Activated naive CD4-positive, alpha-beta T cell treated with anti-CD3 and anti-CD28 coated beads, Interleukin-2, amount 10 ng/mL, durations not matched to agents 7 days and 5 days (primary cell): ENCODE measurements around the gene FBH1.
"Not testable (repeated sequence)": the region's sequence is repeated elsewhere in the genome, so short reads cannot be mapped to it uniquely, and the experiment has no call there.

Experiments
- CTCF ChIA-PET: fragments of 350-600 bp; sonication (Branson Sonifier 250); formaldehyde crosslinking; loops from one replicate; lab custom pipeline; 2021; ENCODE audit warnings: antibody characterized with exemption; lab: Charles Lee
- DNase-seq: peaks from one replicate; pipeline ENCODE4 v3.0.0-alpha.2; 2020
- H3K27ac Mint-ChIP-seq: one replicate; pipeline ENCODE4 v1.8.0; 2021; ENCODE audit warnings: mild to moderate bottlenecking, moderate library complexity, mixed read lengths
- H3K27me3 Mint-ChIP-seq: one replicate; pipeline ENCODE4 v1.8.0; 2021; ENCODE audit warnings: mild to moderate bottlenecking, mixed read lengths
- H3K36me3 Mint-ChIP-seq: one replicate; pipeline ENCODE4 v1.8.0; 2021; ENCODE audit warnings: mixed read lengths
- H3K4me1 Mint-ChIP-seq: one replicate; pipeline ENCODE4 v1.8.0; 2021; ENCODE audit warnings: mixed read lengths
- H3K4me3 Mint-ChIP-seq: one replicate; pipeline ENCODE4 v1.8.0; 2021; ENCODE audit warnings: mild to moderate bottlenecking, moderate library complexity, mixed read lengths
- H3K9me3 Mint-ChIP-seq: one replicate; pipeline ENCODE4 v1.8.0; 2021; ENCODE audit warnings: mixed read lengths

The FBH1 gene

DNA sequence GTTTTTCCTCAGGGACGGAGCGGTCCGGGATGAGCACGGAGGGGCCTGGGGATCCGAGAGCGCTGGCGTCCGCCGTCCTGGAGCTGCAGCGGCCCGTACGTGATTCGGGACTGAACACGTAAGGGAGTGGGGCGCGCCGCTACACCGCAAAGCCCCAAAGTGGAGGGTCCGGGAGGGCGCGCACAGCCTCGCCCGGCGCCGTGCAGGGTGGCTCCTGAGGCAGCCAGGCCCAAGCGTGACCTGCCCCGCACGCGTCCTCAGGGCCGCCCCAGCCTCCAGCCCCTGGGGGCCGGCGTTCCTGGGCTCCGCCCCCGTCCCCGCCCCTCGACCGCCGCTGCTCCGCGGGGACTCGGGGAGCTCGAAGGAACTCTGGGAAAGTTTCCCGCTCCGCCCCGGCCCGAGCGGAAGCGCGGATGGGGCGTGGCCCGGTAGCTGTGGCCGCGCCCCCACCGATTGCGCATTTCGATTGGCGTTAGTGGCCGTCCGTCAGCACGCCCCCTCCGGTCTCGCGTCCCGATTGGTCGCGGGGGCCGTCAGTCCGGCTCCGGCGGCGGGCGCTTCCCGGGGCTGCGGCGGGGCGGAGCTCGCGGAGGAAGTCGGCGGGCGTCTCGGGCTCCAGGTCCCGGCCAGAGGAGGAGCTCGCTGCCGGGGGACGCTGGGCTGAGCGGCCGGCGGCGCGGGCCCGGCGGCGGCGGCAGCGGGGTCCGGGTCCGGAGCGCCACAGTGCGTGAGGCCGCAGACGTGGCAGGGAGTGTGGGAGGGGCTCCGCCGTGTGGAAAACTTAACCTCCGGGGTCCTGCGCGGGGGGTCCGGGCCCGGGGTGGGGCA, at the start of gene FBH1, which contains the start of gene ANKRD16:
Gene FBH1 (plus strand): TSS at position 620 of the 828 bp plus-strand sequence. CDS start 103 bp downstream, at position 723.
Gene ANKRD16 (minus strand): TSS at position 270 of the 828 bp plus-strand sequence. CDS start 539 bp downstream, outside the sequence.
- H3K4me1 Mint-ChIP-seq, result peaks cover 54% of the 10 kb centered on the region
- peak; percentile 97 for DNase-seq
- peaks cover 39% of the 10 kb centered on the region for H3K36me3 Mint-ChIP-seq
- CTCF ChIA-PET, result interaction anchor here (0.5 kb wide), 1 partner anchor 93 kb away, joined by 4 read pairs; no protein-coding TSS in a partner anchor
- H3K27me3 Mint-ChIP-seq, result no peaks in the 10 kb centered on the region
- peak within 1 kb of the TSS; percentile 90 for H3K4me3 Mint-ChIP-seq
- no peaks in the 10 kb centered on the region for H3K9me3 Mint-ChIP-seq
- H3K27ac Mint-ChIP-seq, result peak within 1 kb of the TSS; percentile 82

DNA sequence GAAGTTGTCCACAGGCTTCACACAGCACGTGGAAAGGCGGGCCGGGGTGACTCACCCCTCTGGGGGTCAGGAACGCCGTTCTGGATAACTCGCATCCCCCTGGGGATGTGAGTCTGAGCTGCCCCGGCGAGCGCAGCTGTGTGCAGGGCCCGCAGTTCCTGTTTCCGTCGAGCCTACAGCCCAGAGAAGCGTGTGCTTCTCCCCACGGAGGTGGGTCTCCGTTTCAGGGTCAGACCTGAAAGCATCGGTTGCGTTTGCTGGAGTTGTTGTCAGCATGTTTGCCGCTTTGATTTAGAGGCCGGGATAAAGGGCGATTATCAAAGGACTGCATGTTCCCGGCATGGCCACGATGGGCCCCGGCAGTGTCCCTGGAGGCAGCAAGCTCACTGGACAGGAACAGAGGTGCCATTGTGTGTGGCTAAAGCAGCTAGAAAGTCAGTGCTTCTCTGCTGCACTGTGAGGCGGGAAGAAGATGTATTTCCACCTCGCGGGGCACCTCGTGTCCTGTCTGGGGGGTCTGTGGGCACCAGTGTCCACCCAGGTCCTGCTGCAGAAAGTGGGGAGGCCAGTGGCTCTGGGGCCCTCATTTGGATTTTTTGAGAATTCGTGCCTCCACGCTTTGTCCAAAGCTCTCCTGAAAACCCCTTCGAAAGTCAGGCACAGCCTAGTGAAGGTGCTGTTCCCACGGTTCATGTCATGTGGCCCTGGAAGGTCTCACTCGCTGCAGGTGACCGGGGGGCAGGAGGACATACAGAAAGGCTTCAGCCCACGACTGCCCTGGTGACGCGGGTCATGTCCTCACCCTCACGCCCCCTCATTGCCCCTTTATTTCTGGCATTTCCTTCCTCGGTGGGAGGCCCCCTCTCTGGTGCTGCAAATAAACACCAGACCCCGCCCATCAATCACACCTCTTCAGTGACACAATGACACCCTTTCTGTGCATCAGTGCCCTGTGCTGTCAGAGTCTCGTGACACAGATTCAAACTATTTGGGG, 49.4 kb upstream of the FBH1 start:
- no peaks in the 10 kb centered on the region for H3K36me3 Mint-ChIP-seq
- DNase-seq, result no peak
- H3K27me3 Mint-ChIP-seq, result peaks cover 19% of the 10 kb centered on the region
- H3K4me3 Mint-ChIP-seq, result no peak overlapping the region
- CTCF ChIA-PET, result interaction anchor here (0.6 kb wide), 1 partner anchor 117 kb away, joined by 3 read pairs; no protein-coding TSS in a partner anchor
- no peaks in the 10 kb centered on the region for H3K4me1 Mint-ChIP-seq
- H3K27ac Mint-ChIP-seq, result peak overlapping the region; percentile 19
- no peaks in the 10 kb centered on the region for H3K9me3 Mint-ChIP-seq

DNA sequence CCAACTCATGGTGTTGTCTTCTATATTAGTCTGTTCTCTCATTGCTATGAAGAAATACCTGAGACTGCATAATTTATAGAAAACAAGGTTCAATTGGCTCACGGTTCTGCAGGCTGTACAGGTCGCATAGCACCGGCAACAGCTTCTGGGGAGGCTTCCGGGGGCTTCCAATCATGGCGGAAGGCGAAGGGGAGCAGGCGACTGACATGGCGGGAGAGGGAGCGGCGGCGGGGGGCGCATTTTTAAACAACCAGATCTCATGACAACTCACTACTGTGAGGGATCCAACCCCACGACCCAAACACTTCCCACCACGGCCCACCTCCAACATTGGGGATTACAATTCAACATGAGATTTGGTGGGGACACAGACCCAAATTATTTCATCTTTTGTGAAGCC, 48.1 kb upstream of the FBH1 start:
- no peak for DNase-seq
- Mint-ChIP-seq H3K4me1 (no peaks in the 10 kb centered on the region), H3K27ac (no peak overlapping the region), H3K4me3 (no peak overlapping the region), H3K27me3 (peaks cover 18% of the 10 kb centered on the region), H3K36me3 (no peaks in the 10 kb centered on the region), H3K9me3 (no peaks in the 10 kb centered on the region)
- CTCF ChIA-PET, result no interaction called here

DNA sequence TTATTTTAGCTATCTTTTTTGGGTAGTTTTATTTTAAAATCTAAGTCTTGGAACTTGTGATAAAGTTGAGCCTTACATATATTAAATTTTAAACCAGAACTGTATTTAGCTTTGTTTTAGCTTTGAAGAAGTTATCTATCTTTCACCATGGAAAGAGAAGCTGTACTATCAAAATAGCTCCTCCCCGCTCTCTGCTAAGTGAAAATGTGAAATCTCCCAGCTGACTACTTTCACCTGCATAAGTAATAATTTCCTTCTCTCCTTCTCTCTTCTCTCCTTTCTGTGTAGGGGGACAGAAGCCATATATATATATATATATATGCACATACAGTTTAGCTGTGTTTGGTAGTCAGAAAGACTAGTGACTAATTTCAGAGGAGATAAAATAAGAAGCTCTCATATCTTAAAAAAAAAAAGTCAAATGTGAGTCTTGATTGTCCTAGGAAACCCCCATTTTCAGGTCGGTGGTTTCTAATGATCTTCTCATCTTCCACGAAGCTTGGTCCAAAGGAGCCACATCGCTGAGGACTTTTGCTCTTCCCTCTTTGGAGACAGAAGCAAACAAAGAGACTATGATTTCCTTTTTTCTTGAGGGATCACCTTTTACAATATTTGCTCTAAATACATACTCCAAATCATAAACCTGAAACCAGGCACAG, 46.2 kb upstream of the FBH1 start:
- Mint-ChIP-seq H3K36me3 (no peaks in the 10 kb centered on the region), H3K4me3 (no peak overlapping the region), H3K4me1 (no peaks in the 10 kb centered on the region), H3K27ac (no peak overlapping the region), H3K27me3 (peaks cover 18% of the 10 kb centered on the region), H3K9me3 (no peaks in the 10 kb centered on the region)
- CTCF ChIA-PET, result interaction anchor here (0.7 to 1.8 kb wide), 3 partner anchors 9 to 407 kb away, joined by 3 to 7 read pairs (median 4); no protein-coding TSS in a partner anchor
- DNase-seq, result no peak

DNA sequence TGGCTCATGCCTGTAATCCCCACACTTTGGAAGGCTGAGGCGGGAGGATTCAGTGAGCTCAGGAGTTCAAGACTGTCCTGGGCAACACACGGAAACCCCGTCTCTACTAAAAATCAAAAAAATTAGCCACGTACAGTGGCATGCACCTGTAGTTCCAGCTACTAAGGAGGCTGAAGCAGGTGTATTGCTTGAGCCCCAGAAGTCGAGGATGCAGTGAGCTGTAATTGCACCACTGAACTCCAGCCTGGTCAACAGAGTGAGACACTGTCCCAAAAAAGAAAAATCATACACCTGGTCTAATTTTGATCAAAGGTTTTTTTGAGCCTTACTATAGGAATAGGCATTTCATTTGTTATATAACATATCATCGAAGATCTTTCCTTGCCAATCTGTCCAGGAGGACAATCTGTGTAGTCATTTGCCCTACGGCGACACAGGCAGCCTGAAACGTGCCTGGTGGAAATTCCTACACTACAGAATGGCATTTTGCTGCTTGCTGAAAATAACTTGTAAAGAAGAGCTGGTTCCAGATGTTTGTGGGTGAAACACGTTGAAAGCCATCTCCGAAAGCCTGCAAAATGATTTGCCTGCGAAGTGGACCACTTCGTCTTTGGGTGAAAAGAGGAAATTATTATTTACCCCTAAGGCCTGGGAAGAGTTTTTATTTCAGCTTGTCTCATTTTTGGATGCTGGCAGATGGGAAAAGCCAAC, 45.5 kb upstream of the FBH1 start:
- H3K4me3 Mint-ChIP-seq, result no peak overlapping the region
- DNase-seq, result no peak
- no peaks in the 10 kb centered on the region for H3K36me3 Mint-ChIP-seq
- no peaks in the 10 kb centered on the region for H3K4me1 Mint-ChIP-seq
- H3K9me3 Mint-ChIP-seq, result no peaks in the 10 kb centered on the region
- CTCF ChIA-PET, result interaction anchor here (0.7 to 1.8 kb wide), 3 partner anchors 10 to 408 kb away, joined by 3 to 7 read pairs (median 4); no protein-coding TSS in a partner anchor
- H3K27me3 Mint-ChIP-seq, result peaks cover 15% of the 10 kb centered on the region
- no peak overlapping the region for H3K27ac Mint-ChIP-seq

DNA sequence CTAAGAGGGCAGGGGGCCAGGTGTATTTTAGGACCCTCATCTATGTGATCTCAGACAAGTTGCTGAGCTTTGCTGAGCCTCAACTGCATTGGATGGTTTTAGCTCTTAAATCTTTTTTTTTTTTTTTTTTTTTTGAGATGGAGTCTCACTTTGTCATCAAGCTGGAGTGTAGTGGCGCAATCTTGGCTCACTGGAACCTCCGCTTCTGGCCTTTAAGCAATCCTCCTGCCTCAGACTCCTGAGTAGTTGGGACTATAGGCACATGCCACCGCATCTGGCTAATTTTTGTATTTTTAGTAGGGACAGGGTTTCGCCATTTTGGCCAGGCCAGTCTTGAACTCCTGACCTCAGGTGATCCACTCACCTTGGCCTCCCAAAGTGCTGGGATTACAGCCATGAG, 43.4 kb upstream of the FBH1 start:
- CTCF ChIA-PET, H3K9me3 Mint-ChIP-seq, DNase-seq, H3K36me3 Mint-ChIP-seq, H3K27me3 Mint-ChIP-seq, H3K4me3 Mint-ChIP-seq, H3K27ac Mint-ChIP-seq, H3K4me1 Mint-ChIP-seq: not testable (repeated sequence)

DNA sequence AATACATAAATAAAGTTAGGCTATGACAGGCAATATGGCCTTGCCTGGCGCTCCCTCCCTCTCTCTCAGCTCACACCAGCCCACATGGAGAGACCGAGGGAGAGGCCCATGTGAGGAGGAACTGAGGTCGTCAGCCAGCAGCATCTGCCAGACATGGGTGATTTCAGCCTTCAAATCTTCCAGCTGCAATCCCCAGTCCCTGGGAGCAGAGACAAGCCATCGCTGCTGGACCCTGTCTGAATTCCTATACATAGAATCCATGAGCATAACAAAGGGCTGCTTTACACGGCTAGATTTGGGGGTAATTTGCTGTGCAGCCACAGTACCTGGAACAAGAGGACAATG, 35.9 kb upstream of the FBH1 start:
- DNase-seq, result no peak
- H3K27me3 Mint-ChIP-seq, result peaks cover 15% of the 10 kb centered on the region
- H3K36me3 Mint-ChIP-seq, result no peaks in the 10 kb centered on the region
- H3K4me3 Mint-ChIP-seq, result no peak overlapping the region
- H3K9me3 Mint-ChIP-seq, result no peaks in the 10 kb centered on the region
- CTCF ChIA-PET, result no interaction called here
- H3K27ac Mint-ChIP-seq, result no peak overlapping the region
- no peaks in the 10 kb centered on the region for H3K4me1 Mint-ChIP-seq

DNA sequence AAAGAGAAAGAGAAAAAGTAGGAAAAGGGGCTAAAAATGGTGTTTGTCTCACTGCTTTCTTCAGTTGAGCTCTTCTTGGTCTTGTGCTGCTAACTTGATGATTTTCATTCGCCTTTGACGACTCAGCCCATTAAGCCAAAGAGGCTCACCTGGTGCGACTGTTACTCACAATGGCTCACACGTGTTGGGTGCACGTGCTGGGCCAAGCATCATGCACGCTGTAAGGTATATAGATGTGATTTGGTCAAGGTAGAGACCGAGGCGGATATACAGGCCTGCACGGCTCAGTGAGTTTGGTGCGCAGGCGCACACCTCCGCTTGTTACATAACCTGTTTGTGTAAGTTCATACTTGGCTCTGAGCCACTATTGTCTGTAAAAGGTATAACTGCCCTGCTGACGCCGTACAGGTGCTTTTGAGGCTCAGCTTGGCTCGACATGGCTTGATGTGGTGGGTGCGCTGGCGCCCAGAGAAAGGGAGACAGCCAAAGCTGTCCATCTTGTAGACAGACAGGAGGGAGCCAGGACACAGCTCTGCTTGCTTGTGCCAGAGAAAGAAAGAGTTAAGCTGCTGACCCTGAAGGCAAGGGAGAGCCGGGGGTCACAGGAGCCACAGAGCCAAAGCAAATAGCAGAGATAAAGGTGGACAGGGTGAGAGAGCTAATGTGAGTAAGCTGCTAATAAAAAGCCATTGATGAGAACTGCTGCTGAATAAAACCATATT, 33.9 kb upstream of the FBH1 start:
- Mint-ChIP-seq H3K27me3 (peaks cover 15% of the 10 kb centered on the region), H3K9me3 (no peaks in the 10 kb centered on the region), H3K4me1 (no peaks in the 10 kb centered on the region), H3K4me3 (no peak overlapping the region), H3K36me3 (no peaks in the 10 kb centered on the region), H3K27ac (no peak overlapping the region)
- no peak for DNase-seq
- CTCF ChIA-PET, result no interaction called here

DNA sequence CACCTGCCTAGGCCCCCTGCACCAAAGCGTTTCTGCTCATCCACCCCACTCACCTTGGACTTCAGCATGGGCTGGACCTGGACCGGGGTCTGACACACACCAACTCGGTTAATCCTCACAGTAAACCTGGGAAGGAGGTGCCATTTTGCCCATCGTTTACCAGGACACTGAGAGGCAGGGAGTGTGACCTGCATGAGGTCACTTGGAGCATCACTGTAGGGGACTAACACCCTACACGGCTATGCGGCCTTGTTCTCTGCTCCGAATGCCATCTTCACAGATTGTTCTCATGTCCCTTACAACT, 33.4 kb upstream of the FBH1 start:
- Mint-ChIP-seq H3K4me1 (no peaks in the 10 kb centered on the region), H3K36me3 (no peaks in the 10 kb centered on the region), H3K9me3 (no peaks in the 10 kb centered on the region), H3K4me3 (no peak overlapping the region), H3K27ac (no peak overlapping the region), H3K27me3 (peaks cover 15% of the 10 kb centered on the region)
- DNase-seq, result no peak
- CTCF ChIA-PET, result no interaction called here

DNA sequence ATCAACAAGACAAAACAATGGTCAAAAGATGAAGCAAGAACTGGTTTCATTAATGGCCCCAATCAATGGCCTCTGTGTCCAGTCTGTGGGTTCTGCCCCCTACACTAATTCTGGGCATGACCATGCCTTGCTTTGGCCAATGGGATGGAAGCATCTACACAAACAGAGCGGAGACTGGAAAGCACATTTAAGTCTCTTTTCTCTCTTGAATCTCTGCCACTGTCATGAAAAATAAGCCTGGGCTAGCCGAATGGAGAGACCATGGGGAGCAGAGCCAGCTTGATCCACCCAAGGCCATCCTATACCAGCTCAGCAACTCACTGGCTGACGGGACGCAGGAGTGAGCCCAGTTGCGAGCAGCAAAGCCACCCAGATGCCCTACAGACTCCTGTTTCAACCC, 31.2 kb upstream of the FBH1 start:
- Mint-ChIP-seq H3K4me1 (no peaks in the 10 kb centered on the region), H3K27me3 (peaks cover 11% of the 10 kb centered on the region), H3K9me3 (no peaks in the 10 kb centered on the region), H3K27ac (no peak overlapping the region), H3K36me3 (no peaks in the 10 kb centered on the region), H3K4me3 (no peak overlapping the region)
- DNase-seq, result no peak
- CTCF ChIA-PET, result interaction anchor here (0.6 kb wide), 1 partner anchor 1874 kb away, joined by 3 read pairs; no protein-coding TSS in a partner anchor

DNA sequence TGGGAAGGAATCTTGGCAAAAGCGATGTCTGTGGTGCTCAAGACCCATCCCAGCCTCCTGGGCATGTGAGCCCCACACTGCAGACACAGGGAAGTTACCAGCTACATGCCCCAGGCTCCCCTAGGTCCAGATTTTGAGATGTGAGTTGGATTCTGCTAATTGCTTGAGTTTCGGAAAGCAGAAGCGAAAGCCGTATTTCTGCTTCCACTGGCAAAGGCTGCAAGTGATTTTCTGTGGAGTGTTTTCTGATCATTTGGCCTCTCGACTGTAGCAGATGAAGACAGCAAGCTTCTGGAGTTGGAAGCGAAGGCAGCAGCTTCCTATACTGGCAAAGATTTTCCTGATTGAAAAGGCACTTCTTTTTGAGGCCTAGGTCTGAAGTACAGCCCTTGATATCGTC, 30.0 kb upstream of the FBH1 start:
- Mint-ChIP-seq H3K27ac (no peak overlapping the region), H3K9me3 (no peaks in the 10 kb centered on the region), H3K4me1 (no peaks in the 10 kb centered on the region)

DNA sequence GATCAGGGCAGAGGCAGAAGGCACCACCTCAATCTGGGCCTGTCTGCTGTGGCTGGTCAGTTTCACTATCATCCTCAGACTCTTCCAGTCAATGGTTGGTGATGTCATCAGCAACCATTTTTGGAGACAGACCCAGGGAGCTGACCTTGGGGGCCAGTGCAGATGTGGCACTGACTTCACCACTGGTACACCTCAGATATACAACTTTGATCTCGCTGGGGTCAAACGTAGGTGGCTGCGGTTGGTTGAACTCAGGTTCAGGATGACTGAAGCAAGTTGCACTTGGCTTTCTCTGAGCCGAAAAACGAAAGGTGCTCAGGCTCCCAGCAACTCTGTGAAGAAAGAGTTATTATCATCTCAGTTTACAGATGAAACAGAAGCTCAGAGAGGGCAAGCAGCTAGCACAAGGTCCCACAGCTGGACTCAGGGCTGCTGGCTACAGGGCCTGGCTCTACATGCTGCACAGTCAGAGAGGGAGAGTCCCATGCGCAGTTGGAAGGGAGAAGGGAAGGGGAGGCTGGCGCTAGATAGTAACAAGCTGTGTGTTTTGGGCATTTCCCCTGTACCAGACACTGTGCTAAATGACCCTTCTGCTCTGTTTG, 27.6 kb upstream of the FBH1 start:
- H3K36me3 Mint-ChIP-seq, result no peaks in the 10 kb centered on the region
- peaks cover 7% of the 10 kb centered on the region for H3K4me1 Mint-ChIP-seq
- no peak overlapping the region for H3K4me3 Mint-ChIP-seq
- peaks cover 4% of the 10 kb centered on the region for H3K27me3 Mint-ChIP-seq
- no peak overlapping the region for H3K27ac Mint-ChIP-seq
- DNase-seq, result no peak
- H3K9me3 Mint-ChIP-seq, result no peaks in the 10 kb centered on the region
- CTCF ChIA-PET, result no interaction called here

More for the DNA sequence above, 30.0 kb upstream of the FBH1 start:
- peaks cover 8% of the 10 kb centered on the region for H3K27me3 Mint-ChIP-seq
- CTCF ChIA-PET, result no interaction called here
- no peak overlapping the region for H3K4me3 Mint-ChIP-seq
- DNase-seq, result no peak
- no peaks in the 10 kb centered on the region for H3K36me3 Mint-ChIP-seq
